HepG2 (cell line): ENCODE data around the gene NCBP1. TPM values are rescaled to one million over a fixed set of nuclear protein-coding genes. Genes with fewer than 3 reads are reported as not detected.

Experiments
- ARID5B ChIP-seq: IDR thresholded peaks from 2 replicates; pipeline ENCODE4 v1.4.0; 2020; ENCODE audit warnings: mild to moderate bottlenecking, missing genetic modification reagents
- NFKBIZ ChIP-seq: IDR thresholded peaks from 2 replicates; pipeline ENCODE4 v1.6.1; 2018; ENCODE audit warnings: missing genetic modification reagents, missing compliant biosample characterization
- TCF7L2 ChIP-seq: IDR thresholded peaks from 2 replicates; pipeline ENCODE4 v1.6.1; 2011; ENCODE audit warnings: mild to moderate bottlenecking, low read depth, low read length, moderate library complexity
- polyA plus RNA-seq, 8 experiments: library from polyadenylated mRNA; depleted of rRNA in 3 of 8; stranded (reverse) in 7 of 8; unstranded in 1 of 8; fragments of >200 nt; fragmentation: Illumina TruSeq in 4 of 8; extraction: Trizol in 4 of 8; gene quantifications; 2 replicates each; pipeline versions ENCODE4 v1.2.1 to v1.2.3, GENCODE V29; 2011 to 2016; ENCODE audit warnings: low read depth in 4 of 8, missing spikeins in 1 of 8, mixed read lengths in 1 of 8; ENCODE audit not compliant: insufficient read depth in 1 of 8
- total RNA-seq, 5 experiments: library from RNA; depleted of rRNA; stranded (reverse); fragments of >200 nt; fragmentation: Illumina TruSeq; extraction: Trizol; gene quantifications; 2 replicates each; pipeline ENCODE4 v1.2.3, GENCODE V29; 2016; ENCODE audit warnings: low read depth in 1 of 5
- TF ChIP-seq, protein P1 (sequence below): sonication (generic); formaldehyde crosslinking; IDR thresholded peaks from 2 replicates; pipeline ENCODE4 v1.4.0; 2020; ENCODE audit warnings: mild to moderate bottlenecking, missing genetic modification reagents

NCBP1 gene
- total and polyA plus RNA-seq, 2 of the 13 experiments (the other 11 are each of a cell fraction or from before 2014, with no cell fraction given): 13.3 to 40.2 TPM

DNA sequence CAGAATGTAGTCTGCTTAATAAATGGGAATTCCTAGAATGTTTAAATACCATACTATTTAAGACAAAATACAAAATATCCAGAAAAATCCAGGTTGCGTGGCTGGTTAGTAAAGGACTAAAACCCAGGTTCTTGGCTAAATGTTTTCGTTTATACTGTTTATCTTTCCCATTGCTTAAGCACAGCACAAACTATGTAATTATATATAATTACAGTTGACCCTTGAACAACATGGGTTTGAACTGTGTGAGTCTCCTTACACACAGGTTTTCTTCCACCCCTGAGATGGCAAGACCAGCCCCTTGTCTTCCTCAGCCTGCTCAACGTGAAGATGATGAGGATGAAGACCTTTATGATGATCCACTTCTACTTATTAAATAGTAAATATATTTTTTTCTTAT is 38.8 kb downstream of the NCBP1 start (continued):
- TF ChIP-seq ARID5B (CRISPR knock-in tag) (no peak), TCF7L2 (no peak), NFKBIZ (CRISPR knock-in tag) (no peak)
- TF ChIP-seq, protein P1, sequence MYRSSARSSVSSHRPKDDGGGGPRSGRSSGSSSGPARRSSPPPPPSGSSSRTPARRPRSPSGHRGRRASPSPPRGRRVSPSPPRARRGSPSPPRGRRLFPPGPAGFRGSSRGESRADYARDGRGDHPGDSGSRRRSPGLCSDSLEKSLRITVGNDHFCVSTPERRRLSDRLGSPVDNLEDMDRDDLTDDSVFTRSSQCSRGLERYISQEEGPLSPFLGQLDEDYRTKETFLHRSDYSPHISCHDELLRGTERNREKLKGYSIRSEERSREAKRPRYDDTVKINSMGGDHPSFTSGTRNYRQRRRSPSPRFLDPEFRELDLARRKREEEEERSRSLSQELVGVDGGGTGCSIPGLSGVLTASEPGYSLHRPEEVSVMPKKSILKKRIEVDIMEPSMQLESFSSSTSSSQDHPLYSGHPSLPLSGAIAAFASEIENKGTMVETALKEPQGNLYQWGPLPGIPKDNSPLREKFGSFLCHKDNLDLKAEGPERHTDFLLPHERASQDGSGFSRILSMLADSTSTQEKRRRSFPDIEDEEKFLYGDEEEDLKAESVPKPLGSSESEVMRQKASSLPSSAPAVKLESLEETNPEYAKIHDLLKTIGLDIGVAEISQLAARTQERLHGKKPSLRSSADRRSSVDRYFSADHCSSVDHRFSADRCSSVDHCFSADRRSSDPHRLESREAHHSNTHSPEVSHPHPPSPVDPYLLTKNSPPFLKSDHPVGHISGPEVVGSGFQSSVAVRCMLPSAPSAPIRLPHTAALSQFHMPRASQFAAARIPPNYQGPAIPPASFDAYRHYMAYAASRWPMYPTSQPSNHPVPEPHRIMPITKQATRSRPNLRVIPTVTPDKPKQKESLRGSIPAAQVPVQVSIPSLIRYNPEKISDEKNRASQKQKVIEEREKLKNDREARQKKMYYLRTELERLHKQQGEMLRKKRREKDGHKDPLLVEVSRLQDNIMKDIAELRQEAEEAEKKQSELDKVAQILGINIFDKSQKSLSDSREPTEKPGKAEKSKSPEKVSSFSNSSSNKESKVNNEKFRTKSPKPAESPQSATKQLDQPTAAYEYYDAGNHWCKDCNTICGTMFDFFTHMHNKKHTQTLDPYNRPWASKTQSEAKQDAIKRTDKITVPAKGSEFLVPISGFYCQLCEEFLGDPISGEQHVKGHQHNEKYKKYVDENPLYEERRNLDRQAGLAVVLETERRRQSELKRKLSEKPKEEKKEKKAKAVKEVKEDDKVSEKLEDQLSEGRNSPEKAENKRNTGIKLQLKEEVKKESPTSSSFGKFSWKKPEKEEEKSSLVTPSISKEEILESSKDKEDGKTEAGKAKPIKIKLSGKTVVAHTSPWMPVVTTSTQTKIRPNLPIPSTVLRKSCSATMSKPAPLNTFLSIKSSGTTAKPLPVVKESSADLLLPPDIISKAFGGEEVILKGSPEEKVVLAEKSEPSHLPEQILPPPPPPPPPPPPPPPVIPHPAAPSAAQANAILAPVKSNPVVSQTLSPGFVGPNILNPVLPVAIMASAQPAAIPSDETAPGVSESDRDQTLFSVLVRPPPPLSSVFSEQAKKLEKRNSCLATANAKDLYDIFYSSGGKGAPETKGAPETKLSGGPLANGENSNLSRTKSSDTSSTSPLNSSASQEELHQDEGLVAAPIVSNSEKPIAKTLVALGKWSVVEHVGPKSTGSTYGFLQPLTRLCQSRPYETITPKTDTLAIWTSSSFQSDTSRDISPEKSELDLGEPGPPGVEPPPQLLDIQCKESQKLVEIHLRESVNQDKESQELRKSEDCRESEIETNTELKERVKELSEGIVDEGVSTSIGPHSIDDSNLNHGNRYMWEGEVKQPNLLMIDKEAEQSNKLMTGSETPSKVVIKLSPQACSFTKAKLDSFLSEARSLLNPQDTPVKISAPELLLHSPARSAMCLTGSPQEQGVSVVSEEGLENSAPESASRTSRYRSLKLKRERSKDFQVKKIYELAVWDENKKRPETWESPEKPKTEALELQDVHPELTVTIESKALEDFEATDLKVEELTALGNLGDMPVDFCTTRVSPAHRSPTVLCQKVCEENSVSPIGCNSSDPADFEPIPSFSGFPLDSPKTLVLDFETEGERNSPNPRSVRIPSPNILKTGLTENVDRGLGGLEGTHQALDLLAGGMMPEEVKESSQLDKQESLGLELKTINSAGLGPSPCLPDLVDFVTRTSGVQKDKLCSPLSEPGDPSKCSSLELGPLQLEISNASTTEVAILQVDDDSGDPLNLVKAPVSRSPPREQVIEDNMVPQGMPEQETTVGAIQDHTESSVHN (CRISPR knock-in tag): no peak
